ENCODE measurements around the gene MRGPRF.
A peak's percentile ranks its signal among the peaks of the same experiment; 100 is the strongest.

Gene MRGPRF

GRCh38 chr11:69013009-69013951, at the start of gene MRGPRF:
MRGPRF (minus strand) TSS chr11:69013246; CDS start chr11:69009901, 3,345 bp downstream.
- ATAC-seq (no peak), DNase-seq (ENCODE audit: low spot score in 2 of 2) (no peak)
- Mint-ChIP-seq H3K36me3 (no peaks in the 10 kb centered on the region), H3K4me3 (no peak within 1 kb of the TSS), H3K27ac (no peak within 1 kb of the TSS), H3K9me3 (no peaks in the 10 kb centered on the region), H3K4me1 (peaks cover 5% of the 10 kb centered on the region)

GRCh38 chr11:69062169-69062855, 49.3 kb upstream of the MRGPRF start:
- H3K4me1 Mint-ChIP-seq, result peaks cover 31% of the 10 kb centered on the region
- no peak overlapping the region for H3K4me3 Mint-ChIP-seq
- H3K9me3 Mint-ChIP-seq, result no peaks in the 10 kb centered on the region
- H3K27ac Mint-ChIP-seq, result peak overlapping the region; percentile 63
- peaks cover 6% of the 10 kb centered on the region for H3K36me3 Mint-ChIP-seq
- no peak for ATAC-seq
- DNase-seq (ENCODE audit: low spot score in 2 of 2), result no peak

GRCh38 chr11:69061713-69062053, 48.6 kb upstream of the MRGPRF start:
- ATAC-seq (no peak), DNase-seq (ENCODE audit: low spot score in 2 of 2) (no peak)
- Mint-ChIP-seq H3K4me3 (no peak overlapping the region), H3K4me1 (peaks cover 31% of the 10 kb centered on the region), H3K27ac (peak overlapping the region; percentile 63), H3K36me3 (peaks cover 6% of the 10 kb centered on the region), H3K9me3 (no peaks in the 10 kb centered on the region)

- Mint-ChIP-seq H3K27ac (peak overlapping the region; percentile 63), H3K9me3 (no peaks in the 10 kb centered on the region)
- ATAC-seq, result no peak
These were observed 48.0 kb upstream of the MRGPRF start for GRCh38 chr11:69060806-69061712.

GRCh38 chr11:69059985-69060384, 46.9 kb upstream of the MRGPRF start:
- Mint-ChIP-seq H3K36me3 (peaks cover 21% of the 10 kb centered on the region), H3K9me3 (no peaks in the 10 kb centered on the region), H3K4me1 (peaks cover 47% of the 10 kb centered on the region), H3K4me3 (no peak overlapping the region), H3K27ac (peak overlapping the region; percentile 14)
- ATAC-seq (no peak), DNase-seq (ENCODE audit: low spot score in 2 of 2) (no peak)

More at GRCh38 chr11:69060806-69061712, 48.0 kb upstream of the MRGPRF start:
- H3K4me1 Mint-ChIP-seq, result peaks cover 36% of the 10 kb centered on the region
- no peak for DNase-seq (ENCODE audit: low spot score in 2 of 2)
- peaks cover 10% of the 10 kb centered on the region for H3K36me3 Mint-ChIP-seq
- H3K4me3 Mint-ChIP-seq, result no peak overlapping the region

GRCh38 chr11:69059429-69059828, 46.4 kb upstream of the MRGPRF start:
- DNase-seq (ENCODE audit: low spot score in 2 of 2) (no peak), ATAC-seq (no peak)
- no peak overlapping the region for H3K27ac Mint-ChIP-seq
- no peak overlapping the region for H3K4me3 Mint-ChIP-seq
- no peaks in the 10 kb centered on the region for H3K9me3 Mint-ChIP-seq
- peaks cover 23% of the 10 kb centered on the region for H3K36me3 Mint-ChIP-seq
- peaks cover 49% of the 10 kb centered on the region for H3K4me1 Mint-ChIP-seq

GRCh38 chr11:69058511-69059270, 45.6 kb upstream of the MRGPRF start:
- Mint-ChIP-seq H3K4me1 (peaks cover 49% of the 10 kb centered on the region), H3K27ac (no peak overlapping the region), H3K9me3 (no peaks in the 10 kb centered on the region), H3K4me3 (no peak overlapping the region), H3K36me3 (peaks cover 23% of the 10 kb centered on the region)
- no peak for ATAC-seq
- no peak for DNase-seq (ENCODE audit: low spot score in 2 of 2)

GRCh38 chr11:69057801-69058200, 44.8 kb upstream of the MRGPRF start:
- H3K4me3 Mint-ChIP-seq, result no peak overlapping the region
- peaks cover 49% of the 10 kb centered on the region for H3K4me1 Mint-ChIP-seq
- no peaks in the 10 kb centered on the region for H3K9me3 Mint-ChIP-seq
- H3K27ac Mint-ChIP-seq, result no peak overlapping the region
- no peak for DNase-seq (ENCODE audit: low spot score in 2 of 2)
- ATAC-seq, result no peak
- H3K36me3 Mint-ChIP-seq, result peaks cover 23% of the 10 kb centered on the region

GRCh38 chr11:69057236-69057635, 44.2 kb upstream of the MRGPRF start:
- no peak overlapping the region for H3K4me3 Mint-ChIP-seq
- no peak overlapping the region for H3K27ac Mint-ChIP-seq

GRCh38 chr11:69055598-69056516, 42.8 kb upstream of the MRGPRF start:
- Mint-ChIP-seq H3K36me3 (peaks cover 23% of the 10 kb centered on the region), H3K27ac (peak overlapping the region; percentile 93), H3K4me1 (peaks cover 53% of the 10 kb centered on the region), H3K4me3 (peak overlapping the region; percentile 67), H3K9me3 (no peaks in the 10 kb centered on the region)
- peak; percentile 28 to 85 for DNase-seq (ENCODE audit: low spot score in 2 of 2)
- peak; percentile 86 for ATAC-seq

More at GRCh38 chr11:69057236-69057635, 44.2 kb upstream of the MRGPRF start:
- no peak for ATAC-seq
- Mint-ChIP-seq H3K4me1 (peaks cover 52% of the 10 kb centered on the region), H3K9me3 (no peaks in the 10 kb centered on the region), H3K36me3 (peaks cover 23% of the 10 kb centered on the region)
- no peak for DNase-seq (ENCODE audit: low spot score in 2 of 2)

- Mint-ChIP-seq H3K27ac (peak overlapping the region; percentile 93), H3K36me3 (peaks cover 23% of the 10 kb centered on the region), H3K9me3 (no peaks in the 10 kb centered on the region), H3K4me1 (peaks cover 49% of the 10 kb centered on the region), H3K4me3 (peak overlapping the region; percentile 67)
- ATAC-seq (no peak), DNase-seq (ENCODE audit: low spot score in 2 of 2) (no peak)
These were observed 42.2 kb upstream of the MRGPRF start for GRCh38 chr11:69055212-69055586.

- ATAC-seq (no peak), DNase-seq (ENCODE audit: low spot score in 2 of 2) (no peak)
- H3K4me1 Mint-ChIP-seq, result peaks cover 48% of the 10 kb centered on the region
- H3K4me3 Mint-ChIP-seq, result no peak overlapping the region
- peak overlapping the region; percentile 93 for H3K27ac Mint-ChIP-seq
- H3K9me3 Mint-ChIP-seq, result no peaks in the 10 kb centered on the region
- peaks cover 18% of the 10 kb centered on the region for H3K36me3 Mint-ChIP-seq
These were observed 41.6 kb upstream of the MRGPRF start for GRCh38 chr11:69054397-69055211.
